OCI-M2 (cell line): ENCODE measurements around the gene SLC30A7.

Experiments
- DNase-seq: peaks from one replicate; lab custom pipeline; 2025; ENCODE audit not compliant: unreplicated experiment; lab: John Stamatoyannopoulos, UW

The SLC30A7 gene

GRCh38 chr1:101025283-101025656, 129.4 kb downstream of the SLC30A7 start:
- DNase-seq = no peak

- DNase-seq = peak; percentile 75
These were observed 130.0 kb downstream of the SLC30A7 start, which contains the start of gene DPH5 for GRCh38 chr1:101025657-101026429. Gene DPH5, minus strand, starts transcription at chr1:101025784. Its CDS starts 341 bp downstream, at chr1:101025443.

- no peak for DNase-seq
These were observed 130.5 kb downstream of the SLC30A7 start for GRCh38 chr1:101026430-101026788.

DNA sequence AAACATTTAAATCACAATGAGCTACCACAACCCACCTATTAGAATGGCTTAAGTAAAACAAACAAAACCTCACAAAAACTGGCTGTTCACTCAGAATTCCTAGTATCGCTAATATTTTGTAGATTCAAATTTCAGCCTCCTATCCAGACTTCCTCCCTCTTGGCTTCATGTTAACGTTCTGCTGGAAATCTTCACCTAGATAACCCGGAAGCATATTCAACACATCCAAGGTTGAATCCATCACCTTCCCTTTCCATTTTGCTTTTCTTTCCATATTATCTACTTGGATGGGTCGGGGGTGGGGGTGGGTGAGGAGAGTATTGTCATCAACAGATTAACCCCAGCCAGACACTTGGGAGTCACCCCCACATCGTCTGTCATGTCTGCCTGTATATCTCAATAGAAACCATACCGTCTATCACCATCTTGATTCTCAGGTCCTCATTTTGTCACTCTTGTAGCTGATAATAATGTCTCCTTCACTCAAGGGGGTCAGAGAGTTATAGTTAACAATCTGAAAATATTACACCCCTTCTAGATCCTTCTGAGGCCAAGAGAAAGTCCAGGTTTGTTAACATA, 131.4 kb downstream of the SLC30A7 start:
- DNase-seq = no peak

DNA sequence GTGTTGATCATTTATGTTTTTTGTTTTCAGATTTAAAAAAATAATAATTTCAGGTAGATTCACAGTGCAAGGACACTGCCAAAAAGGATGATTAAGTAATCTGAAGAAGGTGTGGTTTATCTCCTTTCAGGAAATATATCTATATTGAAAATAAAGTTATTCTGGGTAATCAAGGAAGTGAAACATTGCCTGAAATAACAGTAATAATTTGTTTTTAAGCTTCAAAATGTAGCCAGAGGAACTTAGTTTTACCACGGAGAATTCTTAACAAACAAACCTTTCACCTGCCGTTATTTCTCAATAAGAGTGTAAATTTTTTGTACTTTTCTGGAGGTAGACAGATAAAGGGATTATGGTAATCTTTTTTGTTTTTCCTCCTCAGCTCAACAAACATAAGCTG, 132.6 kb downstream of the SLC30A7 start:
- no peak for DNase-seq

DNA sequence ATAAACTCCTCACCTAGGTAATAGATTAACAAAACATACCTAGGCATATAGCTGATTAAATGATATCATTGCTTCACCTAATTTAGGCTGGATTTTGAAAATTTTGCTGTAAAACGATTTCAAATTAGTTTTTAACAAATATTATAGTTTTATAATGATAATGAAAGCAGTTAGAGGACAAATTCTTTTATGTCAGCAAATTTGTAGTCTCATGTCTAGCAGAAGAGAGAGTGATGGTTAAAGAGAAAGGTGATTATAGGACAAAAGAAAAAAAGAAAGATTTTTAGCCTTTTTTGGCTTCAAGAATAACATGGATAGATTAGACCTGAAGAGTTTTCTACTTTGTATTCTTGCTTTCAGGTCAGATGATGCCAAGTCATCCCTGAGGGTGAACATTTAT, 133.3 kb downstream of the SLC30A7 start:
- no peak for DNase-seq

DNA sequence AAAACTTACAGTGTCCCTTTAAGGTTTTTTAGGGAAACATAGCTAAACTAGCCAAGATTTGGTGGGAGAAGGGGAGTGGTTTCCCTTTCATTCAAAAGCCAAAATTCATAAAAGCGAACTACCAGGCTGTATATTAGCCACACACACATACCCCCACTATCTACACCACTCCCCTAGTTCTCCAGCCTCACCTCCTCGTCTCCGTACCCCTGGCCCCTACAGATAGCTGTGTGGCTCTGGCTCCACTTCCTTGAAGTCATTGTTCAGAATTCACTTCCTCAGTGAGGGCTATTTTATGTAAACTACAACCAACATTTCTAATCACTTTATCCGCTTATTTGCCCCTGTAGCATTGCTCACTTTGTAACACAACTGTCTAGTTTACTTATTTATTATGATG, 135.0 kb downstream of the SLC30A7 start:
- DNase-seq = no peak
